Breast epithelium (tissue), 3 donors: ENCODE measurements around the gene FAM89B.

Source experiments
- CTCF ChIP-seq, 3 donors: fragments of 450-650 bp; IDR thresholded peaks; one replicate each; pipeline ENCODE4 v1.5.1; 2016 to 2017; ENCODE audit warnings: antibody characterized with exemption in 3 of 3, mild to moderate bottlenecking in 3 of 3, moderate library complexity in 3 of 3
- POLR2AphosphoS5 ChIP-seq, 3 donors: sonication (generic); formaldehyde crosslinking; IDR thresholded peaks; one replicate each; pipeline ENCODE4 v1.6.1; 2017; ENCODE audit warnings: antibody characterized with exemption in 3 of 3

- no peak for TF ChIP-seq CTCF (IDR thresholded peaks at IDR 0.05)
- no peak for TF ChIP-seq POLR2AphosphoS5 (IDR thresholded peaks at IDR 0.05)
Measured at GRCh38 chr11:65584723-65585171, 12.4 kb downstream of the FAM89B start.
